NCI-H2227 treated with DMSO at 0.1 percent for 48 hours (cell line): ENCODE results near the gene SLC27A6.
"Not testable (repeated sequence)": the region's sequence is repeated elsewhere in the genome, so short reads cannot be mapped to it uniquely, and the experiment has no call there.

Experiments
- DNase-seq: peaks from one replicate; lab custom pipeline; 2025; lab: John Stamatoyannopoulos, UW

The SLC27A6 gene

DNA sequence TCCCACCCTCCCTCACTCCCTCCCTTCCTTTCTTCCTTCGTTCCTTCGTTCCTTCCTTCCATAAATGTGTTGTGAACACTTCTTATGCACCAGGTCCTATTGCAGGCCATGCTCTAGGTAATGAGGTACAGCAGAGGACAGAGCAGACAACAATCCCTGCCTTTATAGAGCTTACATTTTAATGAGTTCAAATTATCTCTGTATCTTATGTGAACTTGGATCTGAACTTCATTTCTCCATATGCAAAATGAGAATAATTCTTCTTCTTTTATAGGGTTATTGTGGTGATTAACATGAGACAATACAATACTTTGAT is 37.2 kb downstream of the SLC27A6 start:
- no peak for DNase-seq

DNA sequence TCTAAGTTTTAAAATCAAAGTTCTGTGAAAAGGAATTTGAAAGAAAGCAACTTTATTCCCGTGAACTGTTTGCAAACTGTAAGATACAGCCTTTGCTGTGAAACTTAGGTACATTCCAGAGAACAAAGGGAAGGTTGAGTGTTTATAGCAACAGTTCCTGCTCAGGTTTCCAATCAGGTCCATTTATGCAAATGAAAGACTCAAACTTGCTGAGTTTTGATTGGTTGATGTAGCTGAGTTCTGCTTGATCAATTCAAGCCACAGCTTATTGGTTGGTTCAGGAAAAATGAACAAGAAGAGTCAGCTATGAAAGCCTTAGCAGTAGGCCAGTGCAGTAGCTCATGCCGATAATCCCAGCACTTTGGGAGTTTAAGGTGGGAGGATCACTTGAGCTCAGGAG is 37.9 kb downstream of the SLC27A6 start:
- no peak for DNase-seq

DNA sequence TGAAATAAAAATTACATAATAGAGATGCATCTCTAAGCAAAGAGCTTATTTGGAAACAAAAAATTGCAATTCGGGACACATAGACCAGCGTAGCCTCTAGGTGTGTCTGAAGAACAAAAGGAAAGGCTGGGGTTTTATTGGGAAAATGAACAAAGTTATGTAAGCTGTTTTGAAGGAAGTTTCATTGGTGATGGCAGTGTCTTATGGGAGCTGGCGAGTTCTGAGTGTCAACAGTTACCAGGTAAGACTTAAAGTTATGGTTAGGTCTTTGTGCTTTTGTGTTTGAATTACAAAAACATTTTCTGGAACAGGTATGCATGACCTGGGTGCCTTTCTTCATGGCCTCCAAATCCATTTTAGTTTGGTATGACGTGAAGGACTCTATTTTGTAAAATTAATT is 48.9 kb downstream of the SLC27A6 start:
- no peak for DNase-seq

DNA sequence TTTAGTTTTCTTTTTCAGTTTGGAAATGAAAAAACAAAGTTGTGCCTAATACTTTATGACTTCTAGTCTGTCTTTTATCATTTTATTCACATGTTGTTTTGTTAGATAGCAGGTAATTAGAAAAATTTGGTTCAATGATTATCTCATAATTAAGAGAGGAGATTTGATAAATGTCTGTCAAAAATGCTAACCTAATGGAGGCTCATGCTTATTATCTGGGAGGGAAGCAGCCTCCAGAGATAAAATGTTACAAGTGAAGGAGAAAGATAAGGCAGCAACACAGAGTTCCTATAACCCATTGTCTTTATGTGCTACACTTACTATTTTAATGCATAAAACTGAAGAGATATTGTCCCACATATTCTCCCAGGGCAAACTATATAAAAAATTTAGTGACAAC is 53.5 kb downstream of the SLC27A6 start:
- no peak for DNase-seq

DNA sequence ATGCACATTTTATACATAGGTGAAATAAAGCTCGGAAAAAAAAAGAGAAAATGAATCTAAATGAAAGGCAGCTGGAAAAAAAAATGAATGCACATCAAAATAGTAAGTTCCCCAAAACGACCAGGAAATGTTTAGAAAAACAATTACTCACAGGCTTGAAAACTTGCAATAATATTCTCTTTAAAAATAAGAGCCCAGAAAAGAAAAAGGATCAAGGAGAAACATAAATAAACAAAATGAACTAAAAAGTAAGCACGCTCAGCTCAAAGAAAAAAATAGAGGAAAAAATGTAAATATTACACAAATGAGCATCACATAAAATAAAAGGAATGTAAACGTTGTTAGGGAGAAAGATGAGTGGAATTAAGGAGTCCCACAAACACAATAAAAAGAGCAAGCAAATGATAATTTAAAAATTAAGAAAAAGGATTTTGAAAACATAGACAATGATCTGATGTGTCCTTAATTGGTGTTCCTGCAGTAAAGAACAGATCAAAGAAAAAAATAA is 54.2 kb downstream of the SLC27A6 start:
- no peak for DNase-seq

DNA sequence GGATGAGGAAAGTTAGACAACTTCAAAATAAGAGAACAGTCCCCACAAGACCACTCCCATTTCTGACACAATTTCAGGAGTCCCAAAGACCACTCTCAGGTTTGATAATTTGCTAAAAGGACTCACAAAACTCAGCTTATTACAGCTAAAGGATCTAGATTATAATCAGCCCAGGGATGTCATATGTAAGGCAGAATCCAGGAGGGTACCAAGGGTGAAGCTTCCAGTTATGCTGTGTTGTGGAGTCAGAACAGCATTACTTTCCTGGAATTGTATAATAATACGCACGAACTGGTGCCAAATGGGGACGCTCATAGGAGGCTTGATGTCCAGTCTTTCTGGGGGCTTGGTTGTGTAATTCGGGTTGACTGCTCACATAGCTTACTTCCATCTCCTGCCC is 55.4 kb downstream of the SLC27A6 start:
- DNase-seq = no peak

DNA sequence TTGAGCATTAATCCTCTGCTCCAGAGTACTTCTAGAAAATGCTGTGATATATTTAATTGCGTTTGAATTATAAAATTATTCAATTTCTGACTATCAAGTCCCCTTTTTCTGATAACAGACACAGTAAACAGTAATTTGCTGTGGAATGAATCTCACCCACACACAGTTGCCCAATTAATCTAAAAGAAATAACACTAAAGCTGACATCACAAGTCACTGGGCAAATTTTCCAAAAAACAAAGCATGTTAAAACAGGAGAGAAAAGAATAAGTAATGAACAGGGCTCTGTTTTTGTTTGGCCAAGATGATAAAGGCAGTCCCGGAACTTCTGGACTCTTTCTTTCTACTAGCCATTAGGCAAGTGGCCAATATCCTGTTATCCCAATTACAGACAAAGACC is 56.5 kb downstream of the SLC27A6 start:
- DNase-seq = no peak

DNA sequence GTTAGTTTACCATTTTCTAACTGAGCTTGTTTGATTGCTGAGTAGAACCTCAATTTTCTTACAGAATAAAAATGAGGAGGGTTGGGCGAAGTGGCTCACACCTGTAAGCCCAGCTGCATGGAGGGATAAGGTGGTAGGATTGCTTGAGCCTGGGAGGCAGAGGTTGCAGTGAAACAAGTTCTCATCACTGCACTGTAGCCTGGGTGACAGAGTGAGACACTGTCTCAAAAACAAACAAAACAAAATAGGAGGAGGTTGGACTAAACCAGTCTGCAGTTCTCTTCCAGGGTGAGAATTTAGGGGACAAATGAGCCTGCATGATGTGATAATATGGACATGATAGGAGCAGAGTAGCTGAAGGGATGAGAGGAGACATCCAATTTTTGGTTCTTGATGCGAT is 57.3 kb downstream of the SLC27A6 start:
- DNase-seq = no peak

DNA sequence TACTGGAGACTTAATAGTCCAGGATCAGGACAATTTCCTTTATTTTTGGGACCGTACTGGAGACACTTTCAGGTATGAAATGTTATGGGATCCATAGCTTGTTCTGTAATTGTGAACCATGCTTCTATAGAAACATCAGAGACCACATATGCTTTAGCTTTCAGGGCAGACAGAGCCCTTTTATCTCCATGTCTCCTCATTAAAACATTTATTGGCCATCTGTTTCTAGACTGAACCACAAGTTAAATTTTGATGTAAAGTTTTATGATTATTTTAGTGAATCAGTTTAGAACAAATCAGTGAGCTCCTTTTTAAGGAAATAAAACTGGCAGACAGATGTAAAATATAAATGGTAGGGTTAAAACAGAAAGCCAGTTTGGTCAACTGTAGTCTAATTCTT is 62.0 kb downstream of the SLC27A6 start:
- DNase-seq = no peak

DNA sequence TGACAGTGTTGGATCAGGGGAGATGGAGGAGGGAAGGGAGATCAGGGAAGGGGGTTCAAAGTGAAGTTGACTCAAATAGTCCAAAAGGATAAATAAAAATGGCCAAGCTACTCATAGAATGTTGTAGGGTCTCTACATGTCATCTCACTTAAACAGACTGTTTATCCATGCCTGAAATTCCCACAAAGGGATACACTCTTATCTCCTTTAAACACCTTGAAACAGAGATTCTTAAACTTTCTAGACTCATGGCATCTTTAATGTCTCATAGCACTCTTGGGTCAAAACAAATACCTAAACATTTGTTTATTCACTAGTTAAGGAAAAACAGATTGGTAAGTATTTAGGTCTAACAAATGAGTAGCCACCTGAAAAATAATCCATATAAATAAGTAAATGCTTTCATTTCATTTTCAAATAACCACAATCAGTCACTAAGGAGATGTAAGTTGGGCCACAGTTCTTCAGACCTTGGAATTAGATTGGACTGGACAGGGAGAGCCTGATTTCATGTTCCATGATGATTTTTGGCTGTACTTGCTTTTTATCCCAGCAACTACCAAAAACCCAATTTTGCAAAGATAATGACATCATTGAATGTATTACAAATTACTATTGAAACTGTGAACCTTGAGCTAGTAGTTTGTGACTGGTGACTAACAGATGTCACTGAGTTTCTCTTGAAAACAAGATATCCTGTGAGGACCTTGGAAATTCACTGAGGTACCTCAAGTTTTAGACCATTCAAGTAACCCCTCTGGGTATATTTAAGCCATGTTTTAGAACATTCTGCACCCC is 66.8 kb downstream of the SLC27A6 start:
- DNase-seq = no peak

DNA sequence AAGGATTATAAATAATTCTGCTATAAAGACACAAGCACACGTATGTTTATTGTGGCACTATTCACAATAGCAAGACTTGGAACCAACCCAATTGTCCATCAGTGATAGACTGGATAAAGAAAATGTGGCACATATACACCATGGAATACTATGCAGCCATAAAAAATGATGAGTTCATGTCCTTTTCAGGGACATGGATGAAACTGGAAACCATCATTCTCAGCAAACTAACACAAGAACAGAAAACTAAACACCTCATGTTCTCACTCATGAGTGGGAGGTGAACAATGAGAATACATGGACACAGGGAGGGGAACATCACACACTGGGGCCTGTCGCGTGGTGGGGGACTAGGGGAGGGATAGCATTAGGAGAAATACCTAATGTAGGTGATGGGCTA is 71.0 kb downstream of the SLC27A6 start:
- not testable (repeated sequence) for DNase-seq

DNA sequence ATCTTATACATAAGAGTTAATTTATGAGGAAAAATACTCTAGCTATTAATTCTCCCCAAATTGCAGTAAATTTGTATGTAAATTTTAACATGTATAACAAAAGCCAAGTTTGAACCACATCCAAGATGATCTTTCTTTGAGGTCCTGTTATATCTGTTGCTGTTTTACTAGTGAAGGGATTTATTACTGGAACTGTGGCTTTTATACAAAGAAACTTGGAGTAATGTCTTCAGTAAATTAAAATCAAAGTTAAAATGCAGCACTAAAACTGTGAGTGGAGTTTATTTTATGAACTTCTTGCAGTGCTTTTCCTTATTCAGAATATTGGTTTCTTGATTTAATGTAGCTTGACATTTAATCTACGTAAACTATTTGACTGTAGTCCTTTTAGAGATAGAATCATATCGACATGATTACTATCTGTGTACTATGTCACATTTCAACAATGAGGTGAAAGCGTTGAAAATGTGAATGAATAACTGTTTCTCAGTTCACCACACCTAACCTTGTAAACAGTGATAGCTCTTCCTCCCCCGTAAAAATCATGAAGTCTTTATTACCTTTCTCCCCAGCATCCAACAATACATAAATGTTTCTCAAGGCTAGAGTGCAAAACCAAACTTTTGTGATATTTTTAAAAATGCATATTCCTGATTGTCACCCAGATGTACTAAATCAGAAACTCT is 76.1 kb downstream of the SLC27A6 start:
- DNase-seq = no peak

DNA sequence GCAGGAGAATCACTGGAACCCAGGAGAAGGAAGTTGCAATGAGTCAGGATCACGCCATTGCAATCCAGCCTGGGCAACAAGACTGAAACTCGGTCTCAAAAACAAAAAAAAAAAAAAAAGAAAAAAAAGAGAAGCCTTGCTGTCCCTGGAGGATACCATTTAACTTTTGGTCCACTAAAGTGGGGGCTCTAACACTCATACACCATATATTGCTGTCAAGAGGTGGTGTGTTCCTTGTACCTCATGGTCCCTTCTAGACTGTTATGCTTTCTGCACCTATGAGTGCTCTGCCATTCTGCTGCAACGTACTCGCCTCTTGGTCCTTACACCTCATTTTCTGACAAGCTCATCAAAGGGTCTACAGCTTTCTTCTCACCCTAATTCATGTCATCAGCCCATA is 77.0 kb downstream of the SLC27A6 start:
- DNase-seq = no peak

DNA sequence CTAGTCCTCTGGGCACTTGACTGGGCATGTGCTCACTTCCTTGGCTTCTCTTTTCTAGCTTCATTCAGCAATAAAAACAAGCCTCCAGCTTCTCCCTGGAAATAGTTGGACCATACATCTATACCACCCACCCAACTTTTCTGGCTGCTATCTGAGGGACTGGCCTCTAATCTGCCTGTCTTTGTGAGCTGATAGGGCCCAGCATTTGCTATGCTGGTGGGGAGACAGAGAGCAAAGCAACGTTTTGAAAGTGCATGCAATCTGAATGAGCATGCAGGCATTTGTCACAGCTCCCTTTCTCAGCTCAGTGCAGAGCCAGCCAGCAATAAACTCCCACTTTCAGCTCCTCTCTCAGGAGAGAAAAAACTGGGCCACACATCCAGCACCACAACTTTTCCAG is 78.6 kb downstream of the SLC27A6 start:
- DNase-seq = no peak

DNA sequence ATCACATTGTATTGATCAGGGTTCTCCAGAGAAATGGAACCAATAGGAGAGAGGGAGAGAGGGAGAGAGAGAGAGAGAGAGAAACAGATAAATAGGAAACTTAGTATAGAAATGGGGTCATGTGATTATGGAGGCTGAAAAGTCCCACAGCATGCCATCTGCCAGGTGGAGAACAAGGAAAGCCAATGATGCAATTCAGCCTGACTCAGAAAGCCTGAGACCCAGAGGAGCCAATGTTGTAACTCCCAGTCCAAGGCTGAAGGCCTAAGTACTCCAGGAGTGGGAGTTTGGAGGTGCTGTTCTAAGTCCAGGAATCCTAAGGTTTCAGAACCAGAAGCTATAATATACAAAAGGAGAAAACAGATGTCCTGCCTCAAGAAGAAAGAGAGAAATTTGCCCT is 80.9 kb downstream of the SLC27A6 start:
- no peak for DNase-seq

DNA sequence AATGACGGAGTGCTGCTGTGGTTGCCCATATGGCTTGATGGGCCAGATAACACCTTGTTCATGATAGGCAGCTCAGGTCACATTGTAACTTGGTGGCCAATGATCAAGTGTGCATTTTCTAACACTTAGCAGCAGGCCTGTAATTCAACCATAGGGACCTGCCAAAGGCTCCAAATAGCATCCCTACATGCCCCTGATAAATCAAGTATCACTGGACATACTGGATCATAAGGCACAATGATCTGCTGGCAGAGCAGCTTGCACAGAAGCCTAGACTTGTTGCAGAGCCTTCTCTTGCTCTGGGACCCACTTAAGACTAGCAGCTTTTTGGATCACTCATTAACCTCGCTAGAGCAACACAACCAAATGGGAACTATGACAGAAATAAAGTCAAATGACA is 83.2 kb downstream of the SLC27A6 start:
- DNase-seq = no peak

DNA sequence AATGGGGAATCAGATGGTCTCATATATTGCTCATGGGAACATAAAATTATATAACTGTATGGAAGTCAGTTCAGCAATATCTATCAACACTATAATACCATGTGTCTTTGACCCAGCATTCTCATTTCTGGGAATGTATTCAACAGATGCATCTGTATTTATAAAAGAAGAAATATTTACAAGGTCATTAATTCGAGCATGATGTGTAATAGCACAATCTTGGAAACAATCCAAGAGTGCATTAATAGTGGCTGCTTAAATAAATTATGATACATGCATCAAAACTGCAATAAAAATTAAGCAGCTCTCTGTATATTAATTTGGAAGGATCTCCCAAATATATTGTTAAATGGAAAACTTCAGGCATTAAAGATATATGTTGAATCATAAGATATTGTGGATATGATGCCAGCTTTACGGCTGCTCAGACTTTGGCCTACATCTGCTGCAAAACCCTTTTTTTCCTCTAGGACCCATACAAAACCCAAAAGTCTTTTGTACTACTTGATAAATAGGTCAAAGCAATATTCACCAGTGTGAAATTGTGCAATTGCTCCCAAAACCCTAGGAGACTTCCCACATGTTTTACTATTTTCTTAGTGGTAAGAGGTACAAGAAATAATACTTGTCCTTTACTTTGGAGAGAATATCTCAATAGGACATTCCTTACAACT is 84.0 kb downstream of the SLC27A6 start:
- DNase-seq = no peak

DNA sequence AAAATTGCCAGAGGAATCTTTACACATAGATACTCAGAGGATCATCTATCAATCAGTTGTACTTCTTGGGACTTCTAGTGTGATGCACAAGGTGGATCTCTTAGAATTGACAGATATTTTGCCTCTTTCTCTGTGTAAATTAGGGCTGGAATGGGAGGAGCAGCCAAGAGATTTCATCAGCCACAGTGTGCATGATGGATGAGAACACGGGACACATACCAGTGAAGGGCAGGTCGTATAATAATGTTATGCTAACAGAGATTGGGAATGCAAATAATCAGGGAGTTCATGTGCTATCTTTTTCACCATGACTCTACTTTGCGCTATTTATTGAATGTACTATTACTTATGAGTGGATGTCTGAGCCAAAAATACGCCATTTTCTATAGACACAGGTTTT is 86.0 kb downstream of the SLC27A6 start:
- no peak for DNase-seq

DNA sequence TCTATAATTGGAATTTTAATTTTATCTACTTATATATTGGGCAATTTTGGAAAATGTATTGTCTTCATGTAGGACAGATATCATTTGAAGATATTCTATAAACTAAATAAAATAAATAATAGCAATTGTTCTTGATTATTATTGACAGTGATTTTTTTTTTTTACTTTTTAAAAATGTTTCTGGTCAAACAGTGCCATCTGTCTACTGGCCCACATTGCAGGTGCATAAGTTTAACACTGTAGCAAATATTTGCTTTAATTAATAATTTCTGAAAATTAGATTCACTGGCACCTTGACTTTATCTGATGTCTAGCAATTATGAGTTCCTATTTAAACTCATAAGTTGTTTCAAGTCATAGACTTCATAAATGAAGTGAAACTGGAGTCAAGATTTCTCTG is 88.2 kb downstream of the SLC27A6 start:
- no peak for DNase-seq

DNA sequence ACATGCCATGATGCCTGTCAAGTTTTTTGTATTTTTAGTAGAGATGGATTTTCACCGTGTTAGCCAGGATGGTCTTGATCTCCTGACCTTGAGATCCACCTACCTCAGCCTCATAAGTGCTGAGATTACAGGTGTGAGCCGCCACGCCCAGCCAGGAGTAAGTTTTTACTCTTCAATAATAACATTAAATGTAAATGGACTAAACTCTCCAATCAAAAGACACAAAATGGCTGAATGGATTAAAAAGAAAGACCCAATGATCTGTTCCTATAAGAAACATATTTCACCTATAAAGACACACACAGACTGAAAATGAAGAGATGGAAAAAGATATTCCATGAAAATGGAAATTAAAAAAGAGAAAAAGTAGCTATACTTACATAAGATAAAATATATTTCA is 92.0 kb downstream of the SLC27A6 start:
- DNase-seq = no peak

DNA sequence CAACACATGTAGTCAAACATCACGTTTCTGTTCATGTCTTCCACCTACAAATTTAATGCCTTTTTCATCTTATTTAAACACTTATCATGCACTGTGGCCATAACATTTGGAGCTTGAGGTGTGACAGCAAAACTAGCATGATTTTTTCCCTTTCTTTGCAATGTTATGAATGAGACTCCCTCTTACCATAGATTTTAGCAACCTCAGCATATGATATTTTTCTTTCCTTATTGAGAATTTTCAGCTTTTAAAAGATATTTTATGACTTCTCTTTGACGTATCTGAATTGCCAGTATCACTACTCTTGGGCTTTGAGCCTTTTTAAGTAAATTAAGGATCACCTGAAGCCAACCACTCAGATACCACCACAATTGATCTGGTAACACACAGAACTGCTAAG is 96.6 kb downstream of the SLC27A6 start:
- no peak for DNase-seq

DNA sequence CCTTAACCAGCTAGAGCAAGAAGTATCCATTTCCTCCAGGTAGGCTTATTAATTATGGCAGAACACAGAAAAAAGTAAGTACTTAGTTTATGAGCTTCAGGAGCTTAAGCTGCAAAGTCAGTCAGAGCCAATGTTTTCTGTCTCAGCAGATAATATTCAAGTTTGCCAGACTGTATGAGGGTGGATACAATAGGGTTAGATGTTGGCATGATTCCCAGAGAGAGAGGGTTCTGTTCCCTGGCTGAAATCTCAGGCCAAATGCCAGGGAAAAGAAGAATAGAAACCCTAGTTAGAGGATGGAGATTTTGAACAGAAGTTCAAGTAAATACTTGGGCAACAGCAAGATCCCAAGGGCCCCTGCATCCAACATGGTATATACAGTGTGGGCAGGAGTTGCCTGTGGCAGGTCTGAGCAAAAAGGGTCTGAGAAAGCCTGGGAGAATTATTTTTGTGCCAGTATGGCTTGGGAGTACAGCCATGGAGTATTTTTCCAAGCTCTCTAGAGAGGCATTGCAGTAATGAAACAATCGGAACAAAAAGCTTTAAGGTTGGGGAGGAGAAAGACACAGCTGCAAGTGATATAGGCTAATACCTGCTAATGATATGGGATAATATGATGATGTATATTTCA is 98.3 kb downstream of the SLC27A6 start:
- no peak for DNase-seq

DNA sequence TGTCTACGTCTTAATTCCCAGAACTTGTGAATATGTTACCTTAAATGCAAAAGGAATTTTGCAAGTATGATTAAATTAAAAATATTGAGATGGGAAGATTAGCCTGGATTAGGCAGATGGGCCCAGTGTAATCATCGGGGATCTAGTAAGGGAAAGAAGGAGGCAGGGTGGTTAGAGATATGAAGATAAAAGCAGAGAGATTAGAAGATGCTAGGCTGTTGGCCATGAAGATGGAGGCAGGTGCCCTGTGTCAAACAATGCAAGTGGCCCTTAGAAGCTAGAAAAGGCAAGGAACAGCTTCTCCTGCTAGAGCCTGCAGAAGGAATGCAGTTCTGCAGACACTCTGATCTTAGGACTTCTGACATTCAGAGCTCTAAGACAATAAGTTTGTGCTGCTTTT is 100.4 kb downstream of the SLC27A6 start:
- no peak for DNase-seq
